ENCODE data around the gene UBASH3A. TPM values are rescaled to one million over a fixed set of nuclear protein-coding genes. Genes with fewer than 3 reads are reported as not detected.

Gene UBASH3A
- polyA plus RNA-seq, 3 donors = not detected

GRCh38 chr21:42414928-42415769 lies 11.4 kb downstream of the UBASH3A start:
- intact Hi-C loops (cut with micrococcal nuclease) = no loop called here
- H3K9me3 Mint-ChIP-seq = no peaks in the 10 kb centered on the region
- Histone ChIP-seq H3K27ac (ENCODE audit: low read depth in 1 of 2, low read length in 2 of 2) (no peak overlapping the region), H2AFZ (ENCODE audit: insufficient read depth, low read depth, low read length, poor library complexity, severe bottlenecking) (no peak overlapping the region), H3K79me2 (ENCODE audit: insufficient read depth, low read length) (no peaks in the 10 kb centered on the region), H3K9me3 (replicated peaks in 1 of 2; ENCODE audit: control insufficient read depth in 1 of 2, insufficient read depth in 1 of 2, low read length in 2 of 2) (no peaks in the 10 kb centered on the region), H3K4me2 (replicated peaks; ENCODE audit: extremely low read depth, low read length, poor library complexity, severe bottlenecking) (no peak overlapping the region), H3K36me3 (replicated peaks in 1 of 2; ENCODE audit: control insufficient read depth in 1 of 2, insufficient read depth in 2 of 2, low read length in 2 of 2) (no peaks in the 10 kb centered on the region), H3K4me3 (replicated peaks in 1 of 3; ENCODE audit: low read depth in 2 of 3, low read length in 3 of 3) (no peak overlapping the region), H3K9ac (ENCODE audit: insufficient read depth, low read length, poor library complexity, severe bottlenecking) (no peak overlapping the region), H3K27me3 (ENCODE audit: control insufficient read depth in 2 of 2, insufficient read depth in 2 of 2, low read length in 2 of 2) (no peaks in the 10 kb centered on the region), H4K20me1 (ENCODE audit: insufficient read depth, low read length) (no peaks in the 10 kb centered on the region), H3K4me1 (ENCODE audit: control insufficient read depth in 1 of 2, insufficient read depth in 2 of 2, low read length in 2 of 2) (no peaks in the 10 kb centered on the region)
- H3K27me3 Mint-ChIP-seq (ENCODE audit: low read depth in 3 of 3) = peaks cover 0 to 3% (median 3%) of the 10 kb centered on the region in 3 donors
- no peaks in the 10 kb centered on the region for H3K36me3 Mint-ChIP-seq
- no peak for TF ChIP-seq CTCF (IDR thresholded peaks at IDR 0.05)
- H3K4me1 Mint-ChIP-seq = peaks cover 3% of the 10 kb centered on the region
- DNase-seq = peak; percentile 15 to 80 (median 45)
- H3K4me3 Mint-ChIP-seq = no peak overlapping the region
- H3K27ac Mint-ChIP-seq = peak overlapping the region in 1 of 7 donors; percentile 52
- 69% methylated on average over 27 of the region's 27 CpGs for WGBS (ENCODE audit: insufficient coverage)

GRCh38 chr21:42417533-42417932 lies 13.8 kb downstream of the UBASH3A start:
- no peak overlapping the region for H3K27ac ChIP-seq (ENCODE audit: low read depth in 1 of 2, low read length in 2 of 2)
- Mint-ChIP-seq H3K27ac (no peak overlapping the region), H3K4me3 (no peak overlapping the region), H3K27me3 (ENCODE audit: low read depth in 3 of 3) (peaks cover 0 to 3% (median 1%) of the 10 kb centered on the region in 3 donors), H3K36me3 (no peaks in the 10 kb centered on the region), H3K4me1 (peaks cover 5% of the 10 kb centered on the region), H3K9me3 (peaks cover 0 to 5% (median 0%) of the 10 kb centered on the region in 7 donors)
- TF ChIP-seq CTCF (IDR thresholded peaks at IDR 0.05) = no peak
- no peaks in the 10 kb centered on the region for H4K20me1 ChIP-seq (ENCODE audit: insufficient read depth, low read length)
- H3K79me2 ChIP-seq (ENCODE audit: insufficient read depth, low read length) = no peaks in the 10 kb centered on the region
- no CpG with 5 or more reads among the region's 6 CpGs for WGBS (ENCODE audit: insufficient coverage)
- H3K27me3 ChIP-seq (ENCODE audit: control insufficient read depth in 2 of 2, insufficient read depth in 2 of 2, low read length in 2 of 2) = no peaks in the 10 kb centered on the region
- no peak overlapping the region for H3K9ac ChIP-seq (ENCODE audit: insufficient read depth, low read length, poor library complexity, severe bottlenecking)
- intact Hi-C loops (cut with micrococcal nuclease) = no loop called here
- H2AFZ ChIP-seq (ENCODE audit: insufficient read depth, low read depth, low read length, poor library complexity, severe bottlenecking) = no peak overlapping the region
- H3K4me2 ChIP-seq (replicated peaks; ENCODE audit: extremely low read depth, low read length, poor library complexity, severe bottlenecking) = no peak overlapping the region
- no peaks in the 10 kb centered on the region for H3K4me1 ChIP-seq (ENCODE audit: control insufficient read depth in 1 of 2, insufficient read depth in 2 of 2, low read length in 2 of 2)
- DNase-seq = no peak
- H3K36me3 ChIP-seq (replicated peaks in 1 of 2; ENCODE audit: control insufficient read depth in 1 of 2, insufficient read depth in 2 of 2, low read length in 2 of 2) = no peaks in the 10 kb centered on the region
- no peaks in the 10 kb centered on the region for H3K9me3 ChIP-seq (replicated peaks in 1 of 2; ENCODE audit: control insufficient read depth in 1 of 2, insufficient read depth in 1 of 2, low read length in 2 of 2)
- no peak overlapping the region for H3K4me3 ChIP-seq (replicated peaks in 1 of 3; ENCODE audit: low read depth in 2 of 3, low read length in 3 of 3)
